NCI-H2196 treated with DMSO at 0.1 percent for 48 hours (cell line): ENCODE measurements around the gene CLIC5.

Experiments used
- DNase-seq: peaks from one replicate; lab custom pipeline; 2025; ENCODE audit not compliant: unreplicated experiment; lab: John Stamatoyannopoulos, UW

CLIC5 gene

GRCh38 chr6:46000905-46001304 is 14.8 kb downstream of the CLIC5 start:
- DNase-seq: no peak

DNA sequence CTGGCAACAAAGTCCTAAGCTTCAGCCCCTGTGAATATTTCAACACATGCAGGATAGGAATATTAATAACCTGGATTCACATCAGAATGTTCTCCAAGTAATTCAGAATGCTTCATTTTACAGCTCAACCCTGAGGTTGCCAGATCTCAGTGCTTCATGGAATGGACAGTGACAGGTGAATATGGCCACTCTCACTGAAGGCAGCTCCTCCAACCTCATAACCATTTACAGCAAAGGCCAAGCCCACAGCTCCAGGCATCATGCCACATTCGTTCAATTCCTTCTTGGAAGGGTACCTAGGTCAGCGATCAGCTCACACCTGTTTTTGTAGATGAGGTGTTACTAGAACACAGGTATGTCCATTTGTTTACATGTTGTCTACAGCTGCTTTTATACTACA is 17.1 kb downstream of the CLIC5 start:
- no peak for DNase-seq

DNA sequence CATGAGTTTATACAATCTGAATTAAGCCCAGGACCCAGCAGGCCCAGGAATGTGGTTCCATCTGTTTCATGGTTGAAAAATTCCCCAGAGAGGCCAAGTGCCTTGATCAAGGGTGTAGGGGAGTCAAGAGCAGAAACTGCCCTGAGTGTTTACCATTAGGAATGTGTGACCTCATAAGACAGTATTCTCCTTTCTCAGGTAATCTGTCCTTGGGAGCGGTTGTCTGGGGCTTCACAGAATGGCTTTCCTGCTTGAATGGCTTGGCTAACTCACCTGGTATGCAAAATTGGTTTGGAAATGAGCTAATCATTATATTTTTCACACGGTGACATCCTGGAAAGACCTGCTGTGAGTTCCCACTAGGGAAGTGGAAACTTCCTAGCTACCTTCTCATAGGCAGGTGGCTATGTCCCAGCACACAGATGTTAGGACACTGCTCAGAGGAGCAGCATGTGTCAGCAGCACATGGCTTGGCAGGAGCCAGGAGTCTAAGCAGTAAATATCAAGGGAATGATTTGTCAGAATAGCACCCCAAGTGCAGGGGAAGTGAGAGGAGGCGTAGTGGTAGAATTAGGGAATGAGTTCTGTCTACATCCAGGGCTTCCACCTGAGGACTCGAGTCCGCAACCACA is 17.7 kb downstream of the CLIC5 start:
- DNase-seq: no peak

- no peak for DNase-seq
These were observed 24.5 kb downstream of the CLIC5 start for GRCh38 chr6:45991189-45991588.

- no peak for DNase-seq
These were observed 25.5 kb downstream of the CLIC5 start for GRCh38 chr6:45990162-45990561.

GRCh38 chr6:45988635-45989034 is 27.0 kb downstream of the CLIC5 start:
- no peak for DNase-seq

DNA sequence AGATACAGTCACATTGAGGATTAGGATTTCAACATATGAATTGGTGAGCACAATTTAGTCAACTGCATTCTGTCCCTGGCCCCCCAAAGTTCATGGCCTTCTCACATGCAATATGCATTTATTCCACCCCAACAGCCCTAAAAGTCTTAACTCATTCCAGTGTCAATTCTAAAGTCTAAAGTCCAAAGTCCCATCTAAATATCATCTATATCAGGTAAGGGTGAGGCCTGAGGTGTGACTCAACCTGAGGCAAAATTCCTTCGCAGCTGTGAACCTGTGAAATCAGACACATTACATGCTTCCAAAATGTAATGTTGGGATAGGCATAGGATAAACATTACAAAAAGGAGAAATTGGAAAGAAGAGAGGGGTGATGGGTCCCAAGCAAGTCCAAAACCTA is 27.8 kb downstream of the CLIC5 start:
- no peak for DNase-seq

GRCh38 chr6:45986746-45987274 is 28.9 kb downstream of the CLIC5 start:
- DNase-seq: no peak

GRCh38 chr6:45984788-45985425 is 30.8 kb downstream of the CLIC5 start:
- no peak for DNase-seq

GRCh38 chr6:45984347-45984746 is 31.3 kb downstream of the CLIC5 start:
- no peak for DNase-seq

DNA sequence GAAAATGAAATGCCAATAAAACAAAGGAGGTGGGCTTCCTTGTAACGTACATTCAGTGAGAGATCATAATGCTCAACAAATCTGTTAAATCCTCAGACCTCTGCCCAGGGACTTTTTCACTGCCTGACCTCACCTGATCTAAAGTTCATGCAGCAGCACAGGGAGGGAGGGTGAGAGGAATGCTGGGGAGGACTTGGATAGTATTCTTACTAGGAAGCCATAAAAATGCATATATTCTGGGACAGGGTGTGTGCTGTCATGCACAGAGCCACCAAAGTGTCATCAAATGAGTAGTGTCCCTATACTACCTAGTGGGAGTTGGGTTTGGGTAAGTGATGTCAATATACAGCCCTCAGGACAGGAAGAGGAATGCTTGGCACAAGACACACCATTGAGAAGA is 32.6 kb downstream of the CLIC5 start:
- no peak for DNase-seq

- no peak for DNase-seq
These were observed 33.2 kb downstream of the CLIC5 start for GRCh38 chr6:45982280-45983036.

DNA sequence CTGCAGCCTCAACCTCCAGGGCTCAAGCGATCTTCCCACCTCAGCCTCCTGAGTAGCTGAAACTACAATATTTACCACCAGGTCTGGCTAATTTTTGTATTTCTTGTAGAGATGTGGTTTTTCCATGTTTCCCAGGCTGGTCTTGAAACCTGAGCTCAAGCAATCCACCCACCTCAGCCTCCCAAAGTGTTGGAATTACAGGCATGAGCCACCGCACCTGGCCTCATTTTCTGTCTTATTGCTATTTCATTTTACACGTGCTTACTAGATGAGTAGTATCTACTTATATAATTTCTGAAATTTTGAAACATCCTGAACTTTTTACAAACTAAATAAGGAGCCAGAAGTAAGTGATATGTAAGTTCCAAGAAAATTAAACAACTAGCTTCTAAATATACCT is 34.6 kb downstream of the CLIC5 start:
- no peak for DNase-seq

- no peak for DNase-seq
These were observed 36.3 kb downstream of the CLIC5 start for GRCh38 chr6:45979311-45979710.

- no peak for DNase-seq
These were observed 41.1 kb downstream of the CLIC5 start for GRCh38 chr6:45974596-45974995.

DNA sequence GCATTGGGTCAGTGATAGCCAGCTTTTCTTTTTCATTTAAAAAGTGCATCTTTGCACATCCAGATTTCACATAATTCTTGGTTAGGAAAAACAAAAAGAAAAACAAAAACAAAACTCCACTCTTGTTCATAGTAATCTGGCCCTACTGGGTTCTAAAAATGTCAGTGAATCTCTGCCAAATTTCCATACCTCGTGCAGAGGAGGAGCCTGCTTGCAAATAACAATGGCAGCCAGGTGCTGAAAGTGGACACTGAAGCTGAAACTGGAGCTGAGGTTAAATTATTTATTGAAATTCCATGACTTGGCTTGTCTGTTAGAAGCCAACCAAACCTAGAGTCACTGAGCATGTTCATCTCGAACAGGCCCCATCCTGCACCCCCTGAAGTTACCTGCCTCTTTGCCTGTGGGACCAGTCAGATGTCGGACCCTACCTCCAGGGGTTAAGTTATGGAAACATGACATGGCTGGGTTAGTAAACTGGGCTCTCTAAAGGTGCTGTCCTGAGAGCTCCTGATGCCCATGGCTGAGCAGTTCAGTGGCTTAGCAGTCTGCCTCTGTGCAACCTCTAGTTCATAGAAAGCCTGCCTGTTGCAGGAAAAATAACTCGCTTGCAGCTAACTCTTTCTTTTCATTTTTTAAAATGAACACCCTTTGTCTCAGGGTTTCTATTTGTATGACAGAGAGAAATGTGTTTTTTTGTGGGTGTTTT is 42.7 kb downstream of the CLIC5 start:
- no peak for DNase-seq

DNA sequence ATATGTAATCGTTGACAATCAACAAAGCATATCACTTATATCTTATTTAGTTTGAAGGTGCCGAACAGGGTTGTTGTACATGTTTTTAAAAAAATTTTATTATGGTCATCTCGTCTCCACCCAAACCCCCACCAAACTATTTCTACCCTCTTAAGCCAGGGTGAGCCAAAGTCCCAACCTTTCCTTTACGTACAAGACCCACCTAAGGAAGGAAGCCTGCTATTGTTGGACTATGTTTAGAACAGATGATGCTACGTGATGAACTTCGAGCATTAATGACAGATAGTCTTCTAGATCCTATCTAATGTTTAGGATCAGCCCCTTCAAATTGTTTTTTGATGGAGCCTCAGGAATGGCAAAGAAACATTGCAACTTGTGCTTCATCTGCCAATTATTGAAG is 44.4 kb downstream of the CLIC5 start:
- DNase-seq: no peak

DNA sequence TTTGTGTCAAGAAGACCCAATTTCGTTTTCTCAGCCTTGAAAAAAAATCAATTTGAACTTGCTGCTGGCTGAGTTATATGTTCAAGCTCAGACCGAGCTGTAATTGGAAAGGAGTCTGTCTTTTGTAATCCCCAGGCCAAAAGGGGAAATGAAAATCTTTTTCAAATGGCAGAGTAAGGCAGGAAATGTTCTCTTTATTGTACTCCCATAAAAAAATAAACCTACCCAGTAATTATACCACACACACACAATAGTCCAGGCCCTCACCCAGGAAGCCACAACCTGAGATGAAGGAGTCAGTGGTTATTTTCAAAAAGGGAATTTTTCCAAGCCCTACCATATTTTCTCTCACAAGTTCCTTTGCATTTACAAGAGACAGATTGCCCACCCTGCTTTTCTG is 45.3 kb downstream of the CLIC5 start:
- no peak for DNase-seq

- no peak for DNase-seq
These were observed 45.8 kb downstream of the CLIC5 start for GRCh38 chr6:45969883-45970282.

GRCh38 chr6:45969026-45969425 is 46.6 kb downstream of the CLIC5 start:
- DNase-seq: no peak

GRCh38 chr6:45967363-45967762 is 48.3 kb downstream of the CLIC5 start:
- DNase-seq: no peak

DNA sequence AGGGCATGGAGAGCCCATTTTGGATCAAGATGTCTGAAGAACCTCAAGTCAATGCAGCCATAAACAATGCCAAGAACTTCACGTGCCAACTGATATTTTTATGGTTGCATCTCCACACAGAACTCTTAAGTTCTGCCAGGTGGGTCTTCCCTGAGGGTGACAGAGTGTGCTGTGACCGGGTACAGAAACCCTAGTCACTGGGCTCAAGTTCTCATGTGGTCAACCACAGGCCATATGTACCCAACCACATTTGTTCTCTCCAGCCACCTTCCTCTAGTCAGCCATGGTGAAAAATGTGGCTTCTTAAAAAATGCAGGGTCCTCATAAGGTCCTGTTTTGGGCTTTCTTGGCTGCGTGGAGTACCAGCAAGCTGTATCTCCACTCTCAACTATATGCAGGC is 48.9 kb downstream of the CLIC5 start:
- no peak for DNase-seq
